Skeletal muscle satellite cell (primary cell): ENCODE measurements around the gene BTF3L4.
A peak's percentile ranks its signal among the peaks of the same experiment; 100 is the strongest.

Experiments
- H3K27me3 ChIP-seq: 2 replicates; pipeline ENCODE4 v1.7.0; 2013; ENCODE audit warnings: low read length; ENCODE audit not compliant: control insufficient read depth, insufficient read depth
- H3K36me3 ChIP-seq: 2 replicates; pipeline ENCODE4 v1.7.0; 2013; ENCODE audit warnings: mild to moderate bottlenecking, control low read depth, low read length; ENCODE audit not compliant: insufficient read depth
- H3K4me1 ChIP-seq: 2 replicates; pipeline ENCODE4 v1.7.0; 2013; ENCODE audit warnings: low read length; ENCODE audit not compliant: control insufficient read depth, insufficient read depth
- H3K4me2 ChIP-seq: 2 replicates; pipeline ENCODE4 v1.7.0; 2013; ENCODE audit warnings: mild to moderate bottlenecking, low read length
- H3K4me3 ChIP-seq: 2 replicates; pipeline ENCODE4 v1.7.0; 2013; ENCODE audit warnings: low read length
- H3K9ac ChIP-seq: 2 replicates; pipeline ENCODE4 v1.7.0; 2013; ENCODE audit warnings: mild to moderate bottlenecking, low read depth, low read length, moderate library complexity
- H3K9me3 ChIP-seq: replicated peaks from 2 replicates; pipeline ENCODE4 v1.7.0; 2013; ENCODE audit warnings: mild to moderate bottlenecking, control low read depth, low read length

The BTF3L4 gene

DNA sequence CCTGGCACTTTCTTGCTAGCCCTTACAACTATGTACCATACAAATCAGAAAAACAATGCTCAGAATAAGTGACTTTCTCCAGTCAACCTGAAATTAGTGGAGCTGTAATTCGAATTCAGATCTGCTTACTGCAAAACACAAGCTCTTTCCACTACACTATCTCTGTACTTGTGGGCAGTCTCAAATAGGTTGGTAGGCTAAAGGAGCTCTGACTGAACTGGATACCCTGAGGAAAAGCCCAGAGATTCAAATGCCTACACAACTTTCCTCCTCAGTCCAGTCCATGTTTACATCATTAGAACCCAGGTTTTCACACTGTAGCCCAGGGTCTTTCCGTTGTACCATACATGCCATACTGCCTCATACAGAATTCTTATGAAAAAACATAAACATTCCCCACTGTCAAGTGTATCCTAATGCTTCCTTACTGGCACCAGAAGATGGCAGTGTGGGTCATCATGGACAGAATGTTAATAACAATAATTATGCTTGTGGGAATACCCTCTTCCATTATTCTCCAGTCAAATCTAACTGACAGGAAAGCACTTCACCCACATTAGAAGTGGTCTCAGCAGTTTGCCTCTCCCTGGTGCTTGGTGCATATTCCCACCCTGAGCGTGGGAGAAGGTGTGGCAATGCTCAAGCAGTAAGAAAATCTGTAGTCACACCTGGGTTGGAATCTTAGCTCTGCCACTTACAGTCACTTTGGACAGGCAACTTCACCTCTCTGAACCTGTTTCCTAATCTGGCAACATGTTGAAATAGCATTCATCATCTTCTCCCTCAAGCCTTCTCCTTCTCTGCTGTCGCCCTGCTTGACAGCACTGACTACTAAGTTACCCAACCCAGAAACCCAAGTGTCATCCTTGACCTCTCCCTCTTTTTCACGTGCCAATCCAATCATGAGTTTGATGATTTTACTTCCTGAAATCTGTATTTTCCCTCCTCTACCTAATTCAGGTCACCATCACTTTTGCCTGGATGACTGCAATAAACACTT is 71.4 kb downstream of the BTF3L4 start:
- Histone ChIP-seq H3K4me1 (no peaks in the 10 kb centered on the region), H3K9ac (no peak overlapping the region), H3K36me3 (no peaks in the 10 kb centered on the region), H3K27me3 (peaks cover 12% of the 10 kb centered on the region), H3K4me3 (no peak overlapping the region), H3K4me2 (no peak overlapping the region), H3K9me3 (no peaks in the 10 kb centered on the region)

DNA sequence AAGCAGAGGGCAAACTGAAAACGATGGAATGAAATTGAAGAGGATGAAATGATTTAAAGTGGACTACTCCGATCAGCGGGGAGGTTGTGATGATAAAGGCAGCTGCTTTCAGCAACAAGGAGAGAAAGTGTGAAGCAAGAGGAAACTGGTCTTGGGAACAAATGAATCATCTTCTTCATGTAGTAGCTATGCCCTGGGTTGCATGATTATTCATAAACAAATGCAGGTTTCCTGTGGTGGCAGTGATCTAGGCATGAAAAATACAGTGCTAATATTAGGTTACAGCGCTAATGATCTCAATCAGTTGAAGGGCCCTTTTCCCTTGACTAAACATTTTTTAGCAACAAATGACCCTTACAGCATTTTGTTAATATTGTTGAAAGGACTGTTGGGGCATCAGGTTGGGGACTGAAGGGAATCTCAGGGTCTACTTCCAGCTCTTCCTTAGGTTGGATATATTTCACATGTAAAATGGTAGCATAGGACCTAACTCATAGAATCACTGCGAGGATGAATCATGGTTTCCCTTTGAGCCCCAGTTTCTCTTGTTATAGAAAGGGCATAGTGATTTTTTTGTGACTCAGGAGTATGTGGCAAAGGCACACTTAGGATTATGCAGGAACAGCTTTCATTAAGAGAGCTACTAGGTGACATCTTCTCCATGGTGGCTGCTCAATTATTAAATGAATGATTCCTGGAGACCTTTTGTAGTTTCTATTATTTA is 83.9 kb downstream of the BTF3L4 start:
- Histone ChIP-seq H3K9me3 (no peaks in the 10 kb centered on the region), H3K36me3 (no peaks in the 10 kb centered on the region), H3K4me3 (peak overlapping the region; percentile 52), H3K27me3 (no peaks in the 10 kb centered on the region), H3K4me1 (peaks cover 33% of the 10 kb centered on the region), H3K9ac (peak overlapping the region; percentile 96), H3K4me2 (peak overlapping the region; percentile 79)
